ENCODE results near the gene UBL4A.
A peak's percentile ranks its signal among the peaks of the same experiment; 100 is the strongest.
"Not testable (repeated sequence)": the region's sequence is repeated elsewhere in the genome, so short reads cannot be mapped to it uniquely, and the experiment has no call there.

UBL4A gene

GRCh38 chrX:154508384-154508745, 21.9 kb upstream of the UBL4A start:
- DNase-seq = no peak

- DNase-seq = no peak
These were observed 21.4 kb upstream of the UBL4A start for GRCh38 chrX:154507673-154508383.

GRCh38 chrX:154506483-154507332, 20.3 kb upstream of the UBL4A start:
- peak in 2 of 51 donors; percentile 2 to 5 for DNase-seq

GRCh38 chrX:154505734-154506133, 19.3 kb upstream of the UBL4A start:
- no peak for DNase-seq

DNA sequence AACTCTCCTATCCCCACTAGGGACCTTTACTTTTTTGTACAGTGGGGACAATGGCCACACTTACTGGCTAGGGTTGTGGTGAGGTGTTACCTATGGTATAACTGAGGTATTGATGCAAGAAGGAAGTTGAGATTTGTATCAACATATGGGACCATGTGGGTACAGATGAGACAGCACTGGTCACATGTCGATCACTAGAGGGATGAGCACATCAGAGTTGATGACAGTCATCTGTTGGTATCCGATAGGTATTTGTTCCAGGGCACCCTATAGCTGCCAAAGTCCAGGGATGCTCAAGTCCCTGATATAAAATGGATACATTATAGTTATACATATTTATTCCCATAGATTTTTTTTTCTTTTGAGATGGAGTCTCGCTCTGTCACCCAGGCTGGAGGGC, 16.6 kb upstream of the UBL4A start:
- DNase-seq = no peak

- DNase-seq = no peak
These were observed 15.7 kb upstream of the UBL4A start for GRCh38 chrX:154502098-154502497.

GRCh38 chrX:154501423-154501822, 15.0 kb upstream of the UBL4A start:
- DNase-seq = not testable (repeated sequence)

- not testable (repeated sequence) for DNase-seq
These were observed 10.2 kb upstream of the UBL4A start for GRCh38 chrX:154496591-154497137.

DNA sequence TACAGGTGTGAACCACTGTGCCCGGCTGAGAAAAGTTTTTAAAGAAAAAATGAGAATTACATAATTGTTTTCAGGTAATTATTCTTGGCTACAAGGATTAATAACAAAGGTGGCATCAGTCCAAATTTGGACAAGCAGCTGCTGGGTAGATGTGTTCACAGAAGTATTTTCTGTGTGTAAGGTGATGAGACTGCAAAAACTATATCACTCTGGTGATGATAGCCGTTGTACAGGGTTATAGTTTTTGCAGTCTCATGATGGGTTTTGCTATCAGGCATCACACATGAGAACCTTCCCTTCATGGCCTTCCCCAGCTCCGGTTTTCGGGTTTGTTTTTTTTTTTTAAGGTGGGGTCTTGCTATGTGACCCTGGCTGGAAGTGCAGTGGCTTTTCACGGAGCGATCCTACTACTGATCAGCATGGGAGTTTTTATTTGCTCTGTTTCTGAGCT, 9.1 kb upstream of the UBL4A start:
- DNase-seq = no peak

DNA sequence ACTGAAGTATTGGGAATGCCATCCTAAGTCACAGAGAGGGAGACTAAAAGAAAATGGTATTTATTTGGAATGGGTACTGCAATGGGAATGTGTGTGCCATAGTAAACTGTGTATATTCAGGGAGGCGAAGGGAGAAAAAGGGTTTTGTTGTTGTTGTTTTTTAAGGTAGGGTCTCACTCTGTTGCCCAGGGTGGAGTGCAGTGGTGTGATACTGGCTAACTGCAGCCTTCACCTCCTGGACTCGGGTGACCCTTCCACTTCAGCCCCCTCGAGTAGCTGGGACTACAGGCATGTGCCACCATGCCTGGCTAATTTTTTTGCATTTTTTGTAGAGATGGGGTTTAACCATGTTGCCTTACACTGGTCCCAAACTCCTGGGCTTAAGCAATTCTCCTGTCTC, 8.3 kb upstream of the UBL4A start:
- no peak for DNase-seq

DNA sequence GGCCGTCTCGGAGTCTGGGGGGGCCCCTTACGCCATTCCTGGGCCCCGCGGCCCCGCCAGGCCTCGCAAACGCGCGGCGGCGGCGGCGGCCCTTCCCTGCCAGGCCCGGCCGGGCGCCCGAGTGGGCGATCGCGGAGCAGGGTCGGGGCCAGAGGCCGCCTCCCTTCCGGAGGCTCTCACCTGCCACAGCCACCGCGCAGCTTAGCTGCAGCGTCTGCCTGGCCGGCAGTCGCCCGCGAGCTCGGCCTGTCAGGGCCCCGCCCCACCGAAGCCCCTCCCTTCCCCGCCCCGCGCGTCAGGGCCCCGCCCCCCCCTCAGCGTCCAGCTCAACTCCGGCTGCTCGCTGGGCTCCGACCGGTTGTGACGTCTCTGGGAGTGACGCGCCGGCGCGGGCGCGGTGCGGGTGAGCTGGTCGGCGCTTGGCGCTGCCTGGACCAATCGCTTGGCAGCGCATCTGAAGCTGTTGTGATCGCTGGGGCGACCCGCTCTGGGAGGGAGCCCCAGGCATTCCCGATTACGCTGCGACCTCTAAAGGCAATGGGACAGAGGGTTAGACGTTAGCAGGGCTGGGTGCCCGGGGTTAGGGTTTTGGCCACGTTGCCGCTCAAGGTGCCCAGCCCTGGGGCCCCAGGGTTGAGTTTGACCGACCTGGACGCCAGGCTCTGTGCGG, 4.1 kb upstream of the UBL4A start, which contains the start of gene SLC10A3:
SLC10A3 (minus strand) TSS at position 216 of the 670 bp plus-strand sequence. CDS start 1,689 bp downstream, outside the sequence.
- peak; percentile 13 to 95 (median 86) for DNase-seq

GRCh38 chrX:154490021-154490413, 3.6 kb upstream of the UBL4A start:
- DNase-seq = peak in 9 of 51 donors; percentile 1 to 35 (median 19)

DNA sequence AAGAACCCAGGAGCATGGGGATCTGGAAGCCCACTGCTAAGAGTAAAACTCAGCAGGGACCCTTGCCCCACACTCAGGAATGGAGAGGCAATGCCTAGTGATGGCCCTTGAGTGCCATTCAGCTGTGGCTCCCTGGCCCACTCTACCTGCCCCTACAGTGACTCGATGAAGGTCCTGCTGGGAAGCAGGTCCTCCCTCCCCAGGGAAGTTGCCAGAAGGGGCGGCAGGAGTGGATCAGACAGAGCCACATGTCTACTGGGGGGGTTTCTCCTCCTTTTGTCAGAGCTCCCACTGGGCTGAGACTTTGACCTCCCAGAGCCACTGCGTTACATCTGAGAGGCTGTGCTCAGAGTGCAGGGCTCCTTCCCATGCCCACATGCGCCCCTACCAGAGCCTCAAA, 2.8 kb upstream of the UBL4A start:
- no peak for DNase-seq

DNA sequence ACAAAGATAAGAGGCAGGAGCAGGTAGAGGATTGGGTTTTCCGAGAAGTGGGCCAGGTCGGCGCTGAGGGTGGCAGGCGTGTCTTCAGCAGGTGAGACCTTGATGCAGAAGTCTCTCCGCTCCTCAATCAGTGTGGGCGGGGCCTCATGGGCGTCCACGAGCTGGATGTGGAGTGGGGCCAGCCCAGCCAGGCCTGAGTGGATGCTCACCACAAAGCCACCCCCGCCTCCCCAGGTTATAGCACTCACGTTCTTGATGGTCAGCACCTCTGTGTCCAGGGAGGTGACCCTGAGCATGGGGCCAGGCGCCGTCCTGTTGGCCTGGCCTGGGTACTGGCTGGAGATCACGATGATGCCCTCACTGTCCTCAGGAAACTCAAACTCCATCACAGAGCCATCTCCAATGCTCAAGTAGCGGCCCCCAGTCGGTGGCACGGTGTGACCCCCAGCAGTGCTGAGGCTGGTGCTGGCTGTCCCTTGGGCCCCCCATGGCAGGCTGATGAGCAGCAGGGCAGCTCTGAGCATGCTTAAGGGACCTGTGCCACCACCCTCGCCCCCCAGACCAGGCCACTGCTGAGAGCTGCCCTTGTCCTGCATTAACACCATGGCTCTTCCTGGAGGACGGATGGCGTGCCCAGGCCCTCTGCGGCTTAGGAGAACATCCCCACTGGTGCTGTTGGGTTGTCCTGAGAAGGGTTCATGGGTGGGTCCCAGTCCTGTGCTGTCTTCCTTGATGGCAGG, 2.1 kb upstream of the UBL4A start:
- no peak for DNase-seq

DNA sequence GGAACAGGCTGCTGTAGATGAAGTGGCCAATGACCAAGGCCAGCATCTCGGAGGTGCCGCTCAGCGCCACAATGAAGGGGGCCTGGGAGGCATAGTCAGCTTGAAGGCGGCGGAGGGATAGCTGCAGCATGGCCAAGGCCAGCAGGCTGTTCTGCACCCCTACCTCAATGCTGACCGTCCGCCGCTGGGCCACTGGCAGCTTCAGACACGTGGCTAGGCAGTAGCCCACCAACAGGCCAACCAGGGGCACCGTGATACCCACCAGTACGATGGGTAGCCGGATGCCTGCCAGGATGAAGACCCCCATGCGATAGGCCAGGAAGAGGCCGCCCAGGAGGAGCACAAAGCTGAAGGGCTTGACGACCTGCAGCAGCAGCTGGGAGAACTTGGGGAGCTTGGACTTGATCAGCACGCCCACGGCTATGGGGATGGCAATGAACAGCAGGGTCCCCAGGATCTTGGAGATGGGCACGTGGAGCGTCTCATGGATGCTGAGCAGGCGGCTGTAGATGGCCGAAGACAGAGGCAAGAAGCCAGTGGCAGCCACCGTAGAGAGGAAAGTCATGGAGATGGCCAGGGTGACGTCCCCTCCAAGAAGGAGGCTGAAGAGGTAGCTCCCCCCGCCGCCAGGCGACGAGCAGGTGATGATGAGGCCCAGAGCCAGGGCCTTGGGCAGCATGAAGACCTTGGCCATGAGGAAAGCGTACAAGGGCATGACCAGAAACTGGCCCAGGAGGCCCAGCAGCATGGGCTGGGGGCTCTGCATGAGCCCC, 1.3 kb upstream of the UBL4A start:
- DNase-seq = no peak

- DNase-seq = peak in 7 of 51 donors; percentile 5 to 28 (median 18)
These were observed 391 bp downstream of the UBL4A start for GRCh38 chrX:154486052-154486395.

- DNase-seq = no peak
These were observed 1.0 kb downstream of the UBL4A start for GRCh38 chrX:154485150-154486051.

DNA sequence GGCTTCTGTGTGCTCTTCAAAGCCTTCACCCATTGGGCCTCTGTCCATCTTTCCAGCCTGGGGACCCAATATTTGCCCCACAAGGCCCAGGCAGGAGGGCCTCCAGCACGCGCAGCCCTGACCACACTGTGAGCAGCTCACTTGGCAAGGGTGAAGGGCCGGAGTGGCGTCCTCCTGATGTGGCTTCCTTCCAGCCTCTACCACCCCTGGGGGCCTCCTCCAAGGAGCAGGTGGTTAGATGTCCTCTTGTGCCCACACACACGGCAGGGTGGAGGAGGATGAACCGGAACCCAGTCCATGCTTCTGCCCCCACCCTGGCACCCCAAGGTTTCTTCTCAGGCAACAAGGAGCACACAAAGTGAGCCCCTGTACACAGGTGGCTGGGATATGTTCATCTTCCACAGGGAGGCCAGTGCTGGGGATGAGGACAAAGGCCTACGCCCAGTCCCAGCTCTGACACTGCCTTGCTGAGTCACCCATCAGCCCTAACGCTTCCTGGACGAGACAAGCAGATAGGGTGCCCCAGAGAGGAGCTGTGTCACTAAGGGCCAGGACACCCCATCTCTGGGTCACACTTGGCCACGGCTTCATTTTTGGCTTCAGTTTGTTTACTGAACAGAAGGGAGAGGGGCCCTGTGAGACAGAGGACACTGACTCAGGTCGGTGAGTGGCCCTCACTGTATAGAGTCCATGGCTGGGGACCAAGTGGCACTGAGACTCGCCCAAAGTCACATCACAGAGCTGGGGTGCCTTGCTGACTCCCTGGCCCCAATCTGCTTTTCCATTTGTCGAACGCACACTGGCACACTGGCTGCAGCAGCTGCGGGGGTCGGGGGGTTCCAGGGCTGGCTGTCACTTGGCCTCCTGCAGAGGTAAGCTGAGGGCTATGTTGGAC, 1.9 kb downstream of the UBL4A start:
- no peak for DNase-seq
